ENCODE results near the gene CRKL. TPM values are rescaled to one million over a fixed set of nuclear protein-coding genes. Genes with fewer than 3 reads are reported as not detected.

Gene CRKL
- total and polyA plus RNA-seq, 11 donors = 22.4 to 64.2 (median 52.9) TPM

- H3K9me3 ChIP-seq = no peaks in the 10 kb centered on the region
- ATAC-seq (no peak), DNase-seq (no peak)
- H3K27ac ChIP-seq = no peak overlapping the region
- no peak overlapping the region for H3K4me3 ChIP-seq
- peaks cover 0 to 96% (median 68%) of the 10 kb centered on the region in 9 donors for H3K36me3 ChIP-seq
- intact Hi-C loops (cut with DNase I) = loop anchor here in 1 of 10 donors (10.0 kb wide), 1 partner anchor 80 kb away; the partner anchor contains the start of gene CRKL
- TF ChIP-seq POLR2A (IDR thresholded peaks at IDR 0.05) = no peak
- TF ChIP-seq CTCF (IDR thresholded peaks at IDR 0.05) = no peak
- H3K4me1 ChIP-seq = peaks cover 0 to 5% (median 2%) of the 10 kb centered on the region in 12 donors
- no peaks in the 10 kb centered on the region for H3K27me3 ChIP-seq
- 87 to 98% (median 90%) methylated on average over 7 to 10 of the region's 10 CpGs for WGBS, 4 donors
Measured at GRCh38 chr22:20994902-20995241, 77.7 kb downstream of the CRKL start.

GRCh38 chr22:20995329-20996030, 78.3 kb downstream of the CRKL start:
- peaks cover 0 to 97% (median 72%) of the 10 kb centered on the region in 9 donors for H3K36me3 ChIP-seq
- peaks cover 0 to 11% (median 8%) of the 10 kb centered on the region in 12 donors for H3K4me1 ChIP-seq
- DNase-seq (peak in 1 of 5 donors; percentile 5), ATAC-seq (no peak)
- TF ChIP-seq POLR2A (IDR thresholded peaks at IDR 0.05) (no peak), CTCF (IDR thresholded peaks at IDR 0.05) (no peak)
- H3K27me3 ChIP-seq = no peaks in the 10 kb centered on the region
- intact Hi-C loops (cut with DNase I) = loop anchor here in 1 of 10 donors (10.0 kb wide), 1 partner anchor 81 kb away; the partner anchor contains the start of gene CRKL
- no peak overlapping the region for H3K4me3 ChIP-seq
- no peaks in the 10 kb centered on the region for H3K9me3 ChIP-seq
- WGBS, 4 donors = 92 to 95% (median 93%) methylated on average over 19 to 23 of the region's 23 CpGs
- no peak overlapping the region for H3K27ac ChIP-seq

- no peak overlapping the region for H3K27ac ChIP-seq
- peak in 1 of 5 donors; percentile 4 for DNase-seq
- no peaks in the 10 kb centered on the region for H3K27me3 ChIP-seq
- H3K36me3 ChIP-seq = peaks cover 0 to 91% (median 68%) of the 10 kb centered on the region in 9 donors
- TF ChIP-seq CTCF (IDR thresholded peaks at IDR 0.05) (no peak), POLR2A (IDR thresholded peaks at IDR 0.05) (no peak)
- no peak overlapping the region for H3K4me3 ChIP-seq
- WGBS, 4 donors = 73 to 95% (median 90%) methylated on average over 1 to 10 of the region's 10 CpGs
- ATAC-seq = no peak
- peaks cover 3 to 17% (median 14%) of the 10 kb centered on the region in 12 donors for H3K4me1 ChIP-seq
- intact Hi-C loops (cut with DNase I) = loop anchor here in 1 of 10 donors (10.0 kb wide), 1 partner anchor 81 kb away; the partner anchor contains the start of gene CRKL
- H3K9me3 ChIP-seq = no peaks in the 10 kb centered on the region
Measured at GRCh38 chr22:20996031-20996410, 78.8 kb downstream of the CRKL start.

All from heart left ventricle (tissue), 16 donors.